Measurements from ENCODE around the gene EARS2.
"Not testable (repeated sequence)": the region's sequence is repeated elsewhere in the genome, so short reads cannot be mapped to it uniquely, and the experiment has no call there.

Gene EARS2

GRCh38 chr16:23556881-23557778 lies at the start of gene EARS2, which contains the start of gene UBFD1:
Gene EARS2 (minus strand): TSS chr16:23557350. CDS start chr16:23557343, 7 bp downstream.
Gene UBFD1 (plus strand): TSS chr16:23557727. CDS start chr16:23557743, 16 bp downstream.
- DNase-seq (ENCODE audit: low read depth), result peak; percentile 94
- peak within 1 kb of the TSS; percentile 93 for H3K4me3 ChIP-seq (ENCODE audit: low read depth, low read length)

- DNase-seq (ENCODE audit: low read depth), result no peak
- no peak overlapping the region for H3K4me3 ChIP-seq (ENCODE audit: low read depth, low read length)
Observed at GRCh38 chr16:23597003-23597756, 40.0 kb upstream of the EARS2 start.

DNA sequence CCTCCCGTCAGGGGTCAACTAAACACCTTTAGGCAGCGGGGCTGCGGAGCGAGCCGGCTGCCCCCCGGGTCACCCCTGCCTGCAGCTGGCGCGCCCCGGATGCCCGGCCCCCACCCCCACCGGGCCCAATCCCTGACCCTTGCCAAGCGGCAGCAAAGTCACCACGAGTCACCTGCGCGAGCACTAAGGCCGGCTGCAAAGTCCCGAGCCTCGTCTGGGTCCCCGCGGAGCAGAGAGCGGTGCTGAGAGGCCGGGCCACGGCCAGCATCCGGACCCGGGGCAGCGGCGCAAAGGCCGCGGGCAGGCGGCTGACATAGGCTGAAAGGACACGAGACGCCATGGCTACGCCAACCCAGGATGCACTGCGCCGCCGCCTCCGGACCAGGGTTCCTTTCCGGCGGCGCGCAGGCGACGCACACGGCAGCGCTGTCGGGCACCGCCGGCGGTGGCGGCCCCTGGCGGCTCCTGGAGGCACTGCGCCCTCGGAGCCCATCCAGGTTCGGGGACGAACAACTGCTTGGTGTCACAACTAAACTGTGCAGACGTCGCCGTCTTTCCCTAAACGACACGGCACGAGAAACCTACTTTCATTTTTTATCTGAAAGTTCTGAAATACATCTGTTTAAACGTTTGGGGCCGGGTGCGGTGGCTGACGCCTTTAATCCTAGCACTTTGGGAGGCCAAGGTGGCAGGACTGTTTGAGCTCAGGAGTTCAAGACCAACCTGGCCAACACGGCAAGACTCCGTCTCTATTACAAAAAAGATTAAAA lies 39.0 kb upstream of the EARS2 start, which contains the start of gene NDUFAB1:
Gene NDUFAB1, minus strand, starts transcription at position 366 of the 770 bp plus-strand sequence. Its CDS starts 26 bp downstream, at position 340.
- H3K4me3 ChIP-seq (ENCODE audit: low read depth, low read length), result peak within 1 kb of the TSS; percentile 73
- DNase-seq (ENCODE audit: low read depth), result peak; percentile 54

DNA sequence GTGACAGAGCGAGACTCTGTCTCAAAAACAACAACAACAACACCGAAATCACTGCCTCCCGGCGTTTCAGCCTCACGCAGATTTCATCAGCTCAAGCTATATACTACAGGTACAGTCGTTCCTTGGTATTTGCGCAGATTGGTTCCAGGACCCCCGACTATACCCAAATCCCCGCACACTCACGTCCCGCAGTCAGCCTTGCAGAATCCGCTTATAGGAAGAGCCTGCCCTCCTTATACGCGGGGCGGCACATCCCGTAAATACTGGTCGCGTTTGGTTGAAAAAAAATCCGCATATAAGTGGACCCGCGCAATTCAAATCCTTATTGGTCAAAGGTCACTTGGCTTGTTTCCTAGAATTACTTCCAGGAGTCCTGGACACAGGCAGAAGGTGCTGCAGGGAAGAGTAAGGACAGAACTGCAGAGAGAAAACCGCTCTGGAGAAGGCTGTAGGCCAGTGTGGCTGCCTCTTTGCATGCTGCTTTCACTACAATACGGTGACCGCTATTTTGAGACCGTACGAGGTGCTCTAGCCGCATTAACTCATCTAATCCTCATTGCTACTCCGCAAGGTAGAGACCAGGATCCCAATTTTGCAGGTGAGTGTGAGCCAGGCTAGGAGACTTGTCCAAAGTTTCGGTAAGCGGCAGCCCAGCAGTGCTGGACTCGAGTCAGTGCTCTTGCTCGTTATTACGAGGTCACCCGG lies 38.2 kb upstream of the EARS2 start:
- no peak for DNase-seq (ENCODE audit: low read depth)
- H3K4me3 ChIP-seq (ENCODE audit: low read depth, low read length), result peak overlapping the region; percentile 73

DNA sequence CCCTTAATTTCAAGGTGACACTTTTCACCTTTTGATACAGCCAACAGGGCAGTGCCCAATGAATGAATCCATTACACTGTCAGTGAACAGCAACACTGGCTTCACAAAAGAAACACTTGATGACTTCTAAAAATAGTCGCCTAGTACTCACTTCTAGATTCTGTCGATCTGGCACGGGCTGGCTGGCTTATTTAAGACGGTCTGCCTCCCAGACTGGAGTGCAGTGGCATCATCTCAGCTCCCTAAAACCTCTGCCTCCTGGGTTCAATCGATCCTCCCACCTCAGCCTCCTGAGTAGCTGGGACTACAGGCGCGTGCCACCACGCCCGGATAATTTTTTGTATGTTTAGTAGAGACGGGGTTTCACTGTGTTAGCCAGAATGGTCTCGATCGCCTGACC lies 37.0 kb upstream of the EARS2 start:
- no peak for DNase-seq (ENCODE audit: low read depth)
- no peak overlapping the region for H3K4me3 ChIP-seq (ENCODE audit: low read depth, low read length)

DNA sequence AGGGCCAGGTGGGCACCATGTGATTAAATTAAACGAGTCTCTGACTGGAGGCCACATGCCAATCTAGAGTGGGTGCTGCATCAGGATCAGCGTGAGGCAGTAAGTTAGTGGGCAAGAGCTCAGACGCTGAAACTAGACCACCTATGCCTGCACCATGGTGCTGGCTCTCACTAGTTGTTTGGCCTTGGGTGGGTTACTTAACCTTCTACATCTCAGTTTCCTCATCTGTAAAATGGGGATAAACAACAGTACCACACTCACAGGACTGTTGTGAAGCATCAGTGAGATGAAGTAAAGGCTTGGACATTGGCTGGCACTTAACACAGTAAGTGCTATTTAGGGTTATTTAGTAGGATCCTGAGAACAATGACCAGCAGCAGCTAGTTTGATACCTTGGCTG lies 33.0 kb upstream of the EARS2 start:
- no peak overlapping the region for H3K4me3 ChIP-seq (ENCODE audit: low read depth, low read length)
- DNase-seq (ENCODE audit: low read depth), result no peak

GRCh38 chr16:23587726-23588125 lies 30.6 kb upstream of the EARS2 start:
- H3K4me3 ChIP-seq (ENCODE audit: low read depth, low read length), result no peak overlapping the region
- peak; percentile 55 for DNase-seq (ENCODE audit: low read depth)

- DNase-seq (ENCODE audit: low read depth), result no peak
- no peak overlapping the region for H3K4me3 ChIP-seq (ENCODE audit: low read depth, low read length)
Observed at GRCh38 chr16:23584186-23585076, 27.3 kb upstream of the EARS2 start.

GRCh38 chr16:23583271-23583670 lies 26.1 kb upstream of the EARS2 start:
- DNase-seq (ENCODE audit: low read depth); H3K4me3 ChIP-seq (ENCODE audit: low read depth, low read length): not testable (repeated sequence)

- no peak for DNase-seq (ENCODE audit: low read depth)
- H3K4me3 ChIP-seq (ENCODE audit: low read depth, low read length), result no peak overlapping the region
Observed at GRCh38 chr16:23581764-23582163, 24.6 kb upstream of the EARS2 start.

DNA sequence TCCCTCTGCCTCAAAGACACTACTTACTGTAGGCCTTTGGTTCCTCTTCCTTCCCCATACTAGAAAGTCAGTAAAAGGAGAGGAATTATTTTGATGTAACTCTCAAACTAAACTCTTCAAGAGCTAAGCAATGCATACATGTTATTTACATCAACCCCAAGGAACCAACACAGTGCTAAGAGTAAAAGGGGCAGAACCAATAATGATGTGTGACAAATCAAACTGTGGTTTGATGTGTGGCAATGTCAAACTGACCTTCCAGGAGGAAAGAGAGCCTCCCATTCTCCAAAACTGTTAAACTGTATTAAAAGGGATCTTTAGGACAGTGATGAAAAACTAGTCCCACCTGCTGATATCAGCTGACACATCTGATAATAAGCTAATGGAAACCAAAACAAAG lies 23.2 kb upstream of the EARS2 start:
- DNase-seq (ENCODE audit: low read depth), result no peak
- H3K4me3 ChIP-seq (ENCODE audit: low read depth, low read length), result no peak overlapping the region

GRCh38 chr16:23579371-23579770 lies 22.2 kb upstream of the EARS2 start:
- no peak overlapping the region for H3K4me3 ChIP-seq (ENCODE audit: low read depth, low read length)

GRCh38 chr16:23578101-23578830 lies 21.1 kb upstream of the EARS2 start:
- no peak for DNase-seq (ENCODE audit: low read depth)
- H3K4me3 ChIP-seq (ENCODE audit: low read depth, low read length), result no peak overlapping the region

More at GRCh38 chr16:23579371-23579770, 22.2 kb upstream of the EARS2 start:
- DNase-seq (ENCODE audit: low read depth), result no peak

DNA sequence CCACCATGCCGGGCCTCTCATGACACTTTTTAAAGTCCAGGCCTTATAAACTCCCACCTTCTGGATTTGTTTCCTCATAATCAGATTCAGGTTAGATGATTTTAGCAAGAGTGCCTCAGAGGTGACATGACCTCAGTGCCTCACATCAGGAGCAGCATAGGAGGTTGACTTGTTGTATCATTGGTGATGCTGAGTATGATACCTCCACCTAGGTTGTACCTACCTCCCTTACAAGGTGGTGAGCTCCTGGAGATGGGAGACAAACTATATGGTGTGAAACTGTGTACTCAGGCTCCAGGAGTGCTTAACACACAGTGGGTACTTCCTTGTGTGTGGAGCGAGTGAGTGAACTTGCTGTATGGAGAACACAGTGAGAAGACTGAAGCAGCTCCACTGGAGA lies 20.3 kb upstream of the EARS2 start:
- H3K4me3 ChIP-seq (ENCODE audit: low read depth, low read length), result no peak overlapping the region
- DNase-seq (ENCODE audit: low read depth), result no peak

DNA sequence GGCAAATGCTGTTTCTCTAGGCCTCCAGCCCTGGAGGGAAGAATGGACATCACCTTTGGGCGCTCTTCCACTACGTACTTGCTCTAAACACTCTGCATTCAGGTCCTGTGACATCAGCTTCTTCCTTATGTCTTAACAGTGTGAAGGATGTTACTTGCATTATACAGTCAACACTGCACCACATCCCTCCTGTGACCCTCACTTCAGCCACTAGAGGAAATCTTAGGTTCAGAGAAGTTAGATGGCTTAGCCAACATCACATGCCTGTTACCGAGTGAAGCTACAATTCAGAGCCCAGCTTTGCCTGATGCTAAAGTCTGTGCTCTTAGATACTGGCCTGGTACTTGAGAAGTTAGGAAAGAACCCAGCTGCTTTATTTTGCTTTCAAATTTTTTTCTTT lies 18.7 kb upstream of the EARS2 start:
- H3K4me3 ChIP-seq (ENCODE audit: low read depth, low read length), result no peak overlapping the region
- DNase-seq (ENCODE audit: low read depth), result no peak

DNA sequence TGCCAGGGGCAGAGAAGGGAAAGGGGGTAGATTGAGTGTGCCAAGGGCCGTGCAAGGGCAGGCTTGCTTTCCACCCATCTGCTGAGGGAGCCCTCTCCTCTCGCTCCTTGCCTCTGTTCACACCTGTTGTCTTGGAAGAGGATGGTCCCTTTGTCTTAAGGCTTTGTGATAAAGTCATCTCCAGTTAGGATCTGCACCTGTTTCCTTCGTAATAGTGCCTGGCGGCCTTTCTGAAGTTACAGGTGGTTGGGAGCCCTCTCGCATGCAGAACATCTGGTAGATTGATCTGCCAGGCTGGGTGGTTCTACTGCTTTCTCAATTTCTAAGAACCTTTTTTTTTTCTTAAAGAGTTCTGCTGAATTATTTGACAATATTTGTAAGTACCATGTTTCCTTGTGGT lies 16.7 kb upstream of the EARS2 start:
- no peak overlapping the region for H3K4me3 ChIP-seq (ENCODE audit: low read depth, low read length)
- DNase-seq (ENCODE audit: low read depth), result no peak

DNA sequence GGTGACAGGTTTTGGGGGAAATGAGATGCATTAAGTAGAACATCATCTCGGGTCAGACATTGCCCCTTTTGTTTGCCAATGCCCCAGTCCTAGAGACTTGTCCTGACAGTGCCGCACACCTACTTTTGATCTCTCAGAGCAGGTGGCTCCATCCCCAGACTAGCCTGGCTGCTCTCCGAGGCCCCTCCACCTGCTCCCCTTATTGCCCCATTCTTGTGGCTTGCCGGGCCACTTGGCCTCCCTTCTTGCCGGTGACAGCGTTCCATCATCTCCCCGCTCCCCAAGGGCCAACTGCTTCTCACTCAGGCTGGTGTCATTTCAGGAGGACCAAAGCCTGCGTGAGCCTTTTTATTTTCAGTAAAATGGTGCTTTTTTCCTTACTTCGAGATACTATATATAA lies 15.2 kb upstream of the EARS2 start:
- DNase-seq (ENCODE audit: low read depth), result no peak
- no peak overlapping the region for H3K4me3 ChIP-seq (ENCODE audit: low read depth, low read length)

Measured in skeletal muscle cell (primary cell).